Stimulated activated CD4-positive, alpha-beta T cell treated with anti-CD3 and anti-CD28 coated beads, Interleukin-1b, Interleukin-23, amount 100 ng/mL, for 4 hours (primary cell): ENCODE measurements around the gene ZDHHC17.
A peak's percentile ranks its signal among the peaks of the same experiment; 100 is the strongest.

Experiments
- DNase-seq, 2 donors: peaks; one replicate each; pipeline ENCODE4 v3.0.0-alpha.2; 2020; ENCODE audit warnings: low read depth in 2 of 2

Gene ZDHHC17

GRCh38 chr12:76878099-76878898 is 114.4 kb downstream of the ZDHHC17 start:
- DNase-seq, result peak in 1 of 2 donors; percentile 3

- DNase-seq, result peak; percentile 37 to 60
Measured at GRCh38 chr12:76878899-76879709, 115.2 kb downstream of the ZDHHC17 start, which contains the start of gene CSRP2. TSS of gene CSRP2 (minus strand) at chr12:76879019. CDS start at chr12:76866260, 12,759 bp downstream.

- no peak for DNase-seq
Measured at GRCh38 chr12:76879710-76880518, 116.0 kb downstream of the ZDHHC17 start.

- DNase-seq, result no peak
Measured at GRCh38 chr12:76880519-76881023, 116.7 kb downstream of the ZDHHC17 start.

GRCh38 chr12:76881142-76881541 is 117.2 kb downstream of the ZDHHC17 start:
- no peak for DNase-seq

- DNase-seq, result no peak
Measured at GRCh38 chr12:76882367-76882766, 118.5 kb downstream of the ZDHHC17 start.

- DNase-seq, result no peak
Measured at GRCh38 chr12:76883151-76883550, 119.2 kb downstream of the ZDHHC17 start.

- no peak for DNase-seq
Measured at GRCh38 chr12:76883811-76884210, 119.9 kb downstream of the ZDHHC17 start.

GRCh38 chr12:76888775-76889174 is 124.9 kb downstream of the ZDHHC17 start:
- DNase-seq, result no peak

GRCh38 chr12:76890151-76891143 is 126.5 kb downstream of the ZDHHC17 start:
- peak; percentile 46 to 59 for DNase-seq

GRCh38 chr12:76891609-76892008 is 127.7 kb downstream of the ZDHHC17 start:
- no peak for DNase-seq

GRCh38 chr12:76895796-76896195 is 131.9 kb downstream of the ZDHHC17 start:
- no peak for DNase-seq

- DNase-seq, result no peak
Measured at GRCh38 chr12:76896274-76896673, 132.4 kb downstream of the ZDHHC17 start.

GRCh38 chr12:76898442-76898841 is 134.5 kb downstream of the ZDHHC17 start:
- no peak for DNase-seq

- no peak for DNase-seq
Measured at GRCh38 chr12:76899522-76899921, 135.6 kb downstream of the ZDHHC17 start.

GRCh38 chr12:76901628-76902380 is 137.9 kb downstream of the ZDHHC17 start:
- no peak for DNase-seq
